Measurements from ENCODE around the gene NDUFS1. TPM values are rescaled to one million over a fixed set of nuclear protein-coding genes. Genes with fewer than 3 reads are reported as not detected.

Gene NDUFS1
- total RNA-seq, 6 experiments from 2014 or later = 83.5 to 89.0 (median 84.6) TPM

DNA sequence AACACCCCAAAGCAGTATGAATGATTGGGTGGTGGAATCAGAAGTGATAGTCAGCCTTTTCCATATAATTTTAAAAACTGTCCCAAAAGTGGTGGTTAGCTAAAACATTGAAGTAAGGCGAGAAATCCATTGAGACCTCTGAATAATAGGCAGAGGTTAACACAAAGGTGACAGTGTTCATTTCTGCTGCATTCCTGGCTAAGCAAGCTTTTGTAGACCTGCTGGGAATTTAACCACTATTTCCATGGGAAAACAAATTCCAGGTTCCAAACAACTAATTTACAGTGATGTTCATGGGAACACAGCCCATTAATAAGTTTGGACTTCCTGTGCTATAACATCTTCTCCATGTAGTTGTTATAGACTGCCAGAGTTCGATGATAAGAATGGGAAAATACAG is 66.9 kb downstream of the NDUFS1 start:
- H3K36me3 Mint-ChIP-seq (ENCODE audit: low read depth) = peaks cover 8% of the 10 kb centered on the region
- no peak overlapping the region for H3K27ac Mint-ChIP-seq
- TF ChIP-seq, protein P1, sequence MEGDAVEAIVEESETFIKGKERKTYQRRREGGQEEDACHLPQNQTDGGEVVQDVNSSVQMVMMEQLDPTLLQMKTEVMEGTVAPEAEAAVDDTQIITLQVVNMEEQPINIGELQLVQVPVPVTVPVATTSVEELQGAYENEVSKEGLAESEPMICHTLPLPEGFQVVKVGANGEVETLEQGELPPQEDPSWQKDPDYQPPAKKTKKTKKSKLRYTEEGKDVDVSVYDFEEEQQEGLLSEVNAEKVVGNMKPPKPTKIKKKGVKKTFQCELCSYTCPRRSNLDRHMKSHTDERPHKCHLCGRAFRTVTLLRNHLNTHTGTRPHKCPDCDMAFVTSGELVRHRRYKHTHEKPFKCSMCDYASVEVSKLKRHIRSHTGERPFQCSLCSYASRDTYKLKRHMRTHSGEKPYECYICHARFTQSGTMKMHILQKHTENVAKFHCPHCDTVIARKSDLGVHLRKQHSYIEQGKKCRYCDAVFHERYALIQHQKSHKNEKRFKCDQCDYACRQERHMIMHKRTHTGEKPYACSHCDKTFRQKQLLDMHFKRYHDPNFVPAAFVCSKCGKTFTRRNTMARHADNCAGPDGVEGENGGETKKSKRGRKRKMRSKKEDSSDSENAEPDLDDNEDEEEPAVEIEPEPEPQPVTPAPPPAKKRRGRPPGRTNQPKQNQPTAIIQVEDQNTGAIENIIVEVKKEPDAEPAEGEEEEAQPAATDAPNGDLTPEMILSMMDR (IDR thresholded peaks at IDR 0.05) = no peak
- no peak overlapping the region for H3K4me3 Mint-ChIP-seq
- no peaks in the 10 kb centered on the region for H3K27me3 Mint-ChIP-seq (ENCODE audit: insufficient read depth)
- no peak for DNase-seq
- H3K9me3 Mint-ChIP-seq = no peaks in the 10 kb centered on the region
- H3K4me1 Mint-ChIP-seq (ENCODE audit: low read depth) = peaks cover 8% of the 10 kb centered on the region

DNA sequence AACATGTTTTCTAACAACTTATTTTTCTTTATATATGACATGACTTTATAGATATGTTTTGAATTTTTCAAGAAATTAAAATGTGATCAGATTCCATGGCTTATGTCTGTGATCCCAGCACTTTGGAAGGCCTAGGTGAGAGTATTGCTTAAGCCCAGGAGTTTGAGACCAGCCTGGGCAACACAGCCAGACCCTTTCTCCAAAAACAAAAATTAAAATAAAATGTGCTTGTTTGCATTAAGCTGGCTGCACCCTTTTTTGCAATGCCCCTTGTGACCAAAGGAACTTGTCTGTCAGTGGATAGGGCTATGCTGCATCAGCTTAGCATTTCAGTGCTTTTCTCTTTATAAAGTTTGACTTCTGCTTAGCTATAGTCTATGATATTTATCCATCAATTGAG is 71.0 kb downstream of the NDUFS1 start:
- H3K9me3 Mint-ChIP-seq = no peaks in the 10 kb centered on the region
- TF ChIP-seq, protein P1 (IDR thresholded peaks at IDR 0.05) = no peak
- H3K4me1 Mint-ChIP-seq (ENCODE audit: low read depth) = peaks cover 26% of the 10 kb centered on the region
- peak overlapping the region; percentile 51; the same call in 1 of the 2 replicates for H3K4me3 Mint-ChIP-seq
- peaks cover 18% of the 10 kb centered on the region for H3K36me3 Mint-ChIP-seq (ENCODE audit: low read depth)
- no peak for DNase-seq
- H3K27ac Mint-ChIP-seq = no peak overlapping the region
- peaks cover 3% of the 10 kb centered on the region; the same call in 1 of the 2 replicates for H3K27me3 Mint-ChIP-seq (ENCODE audit: insufficient read depth)

DNA sequence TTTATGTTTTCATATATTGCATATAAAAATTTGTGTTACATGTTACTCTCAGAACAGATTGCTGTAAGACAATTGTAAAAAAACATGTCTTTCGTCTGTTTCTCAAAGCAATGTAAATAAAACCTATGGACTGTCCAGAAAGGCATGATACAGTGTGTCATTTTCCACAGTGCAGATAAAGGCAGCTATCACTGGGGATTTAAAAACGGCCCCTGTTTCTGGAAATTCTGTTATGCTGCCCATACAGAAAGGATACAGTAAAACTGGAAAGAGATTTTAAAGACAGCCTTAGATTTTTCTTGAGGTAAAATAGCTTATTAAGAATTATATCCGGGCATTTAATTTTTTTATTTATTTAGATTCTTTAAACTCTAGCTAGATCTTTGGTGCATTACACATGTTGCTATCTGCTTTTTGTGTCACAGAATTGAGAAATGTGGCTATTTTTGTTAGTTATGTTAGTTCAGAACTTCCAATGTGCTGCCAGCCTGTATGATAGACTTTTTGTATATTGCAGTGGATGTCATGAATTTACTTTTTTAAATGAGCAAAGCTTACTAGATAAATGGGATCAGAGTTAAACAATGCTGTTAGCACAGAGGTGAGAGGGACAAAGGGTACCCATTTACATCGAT is 72.4 kb downstream of the NDUFS1 start:
- peaks cover 23% of the 10 kb centered on the region for H3K4me1 Mint-ChIP-seq (ENCODE audit: low read depth)
- peak overlapping the region; percentile 100 for H3K27ac Mint-ChIP-seq
- peaks cover 15% of the 10 kb centered on the region for H3K36me3 Mint-ChIP-seq (ENCODE audit: low read depth)
- TF ChIP-seq, protein P1 (IDR thresholded peaks at IDR 0.05) = no peak
- H3K4me3 Mint-ChIP-seq = peak overlapping the region; percentile 100
- peaks cover 3% of the 10 kb centered on the region; the same call in 1 of the 2 replicates for H3K27me3 Mint-ChIP-seq (ENCODE audit: insufficient read depth)
- H3K9me3 Mint-ChIP-seq = no peaks in the 10 kb centered on the region
- no peak for DNase-seq

DNA sequence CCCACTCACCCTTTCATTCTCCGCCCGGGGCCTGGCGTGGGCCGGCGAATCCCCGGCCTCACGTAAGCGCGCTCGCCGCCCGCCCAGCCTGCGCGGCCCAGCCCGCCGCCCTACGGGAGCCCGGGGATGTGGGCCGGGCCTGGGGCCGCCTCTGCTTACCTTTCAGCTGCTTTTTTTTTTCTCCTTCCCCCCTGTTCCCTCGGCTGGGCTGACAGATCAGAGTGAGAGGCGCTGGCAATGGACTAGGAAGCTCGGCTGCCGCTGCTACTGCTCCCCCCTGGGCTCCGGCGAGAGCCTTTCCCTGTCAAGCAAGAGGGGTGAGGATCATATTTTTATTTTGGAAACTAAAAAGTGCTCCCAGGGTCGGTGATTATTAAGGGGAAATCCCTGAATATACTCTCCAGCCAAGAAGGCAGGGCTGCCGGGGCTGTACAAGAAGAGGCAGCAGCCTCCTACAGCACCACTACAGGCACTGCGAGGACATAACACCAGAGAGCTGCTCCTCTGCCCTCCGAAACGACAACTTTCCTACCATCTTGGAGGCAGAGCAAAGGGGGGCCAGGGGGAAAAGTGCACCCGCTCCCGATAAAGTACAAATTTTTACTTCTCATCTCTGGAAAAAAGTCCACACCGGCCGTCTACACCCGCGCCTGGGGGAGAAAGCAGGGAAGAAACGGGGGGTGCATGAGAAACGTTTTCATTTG is 73.3 kb downstream of the NDUFS1 start, which contains the start of gene INO80D:
Gene INO80D (minus strand): TSS at position 433 of the 704 bp plus-strand sequence. CDS start 23,158 bp downstream, outside the sequence.
- Mint-ChIP-seq H3K36me3 (ENCODE audit: low read depth) (peaks cover 15% of the 10 kb centered on the region), H3K27me3 (ENCODE audit: insufficient read depth) (peaks cover 3% of the 10 kb centered on the region; the same call in 1 of the 2 replicates), H3K9me3 (no peaks in the 10 kb centered on the region), H3K27ac (peak within 1 kb of the TSS; percentile 100), H3K4me1 (ENCODE audit: low read depth) (peaks cover 22% of the 10 kb centered on the region), H3K4me3 (peak within 1 kb of the TSS; percentile 100)
- DNase-seq = peak; percentile 79
- TF ChIP-seq, protein P1 (IDR thresholded peaks at IDR 0.05) = peak; percentile 67

DNA sequence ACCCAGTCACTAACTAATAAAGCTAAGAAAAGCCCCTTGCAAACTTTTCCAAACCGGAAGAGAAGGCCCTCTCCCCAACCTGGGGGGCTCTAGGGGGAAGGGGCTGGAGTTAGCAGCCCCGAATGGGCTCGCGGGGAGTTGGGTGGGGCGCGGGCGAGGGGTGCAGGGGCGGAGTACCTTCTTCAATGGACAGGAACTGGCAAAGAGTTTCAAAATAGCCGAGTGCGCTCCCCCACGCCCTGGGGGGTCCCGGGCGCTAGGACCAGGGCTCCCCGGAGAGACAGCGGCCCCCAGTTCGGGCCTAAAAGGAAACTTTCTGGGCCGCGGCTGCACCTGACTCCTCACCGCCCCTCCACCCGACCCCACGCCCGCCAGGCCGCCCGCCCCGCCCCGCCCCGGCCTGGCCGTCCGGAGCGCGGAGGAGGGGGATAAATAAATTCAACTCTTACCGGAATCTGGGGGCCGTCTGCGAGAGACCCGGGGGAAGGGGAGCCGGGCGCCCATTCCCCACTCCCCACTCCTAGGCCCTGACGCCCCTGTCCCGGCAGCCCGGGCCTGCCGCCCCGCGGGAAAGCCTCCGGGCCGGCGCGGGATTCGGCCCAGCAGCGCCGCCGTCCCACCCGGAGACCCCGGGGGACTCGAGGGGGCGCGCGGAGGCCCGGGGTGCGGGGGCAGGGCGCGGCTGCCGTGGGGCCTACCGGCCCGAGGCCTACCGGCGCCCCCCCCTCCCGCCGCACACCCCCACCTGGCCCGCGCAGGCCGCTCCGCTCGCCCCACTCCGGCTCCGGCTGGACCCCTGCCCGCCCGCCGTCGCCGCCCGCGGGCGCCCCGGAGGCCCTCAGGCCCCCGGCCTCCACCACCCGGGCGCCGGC is 74.1 kb downstream of the NDUFS1 start:
- Mint-ChIP-seq H3K27ac (peak overlapping the region; percentile 96), H3K27me3 (ENCODE audit: insufficient read depth) (peaks cover 3% of the 10 kb centered on the region; the same call in 1 of the 2 replicates), H3K4me1 (ENCODE audit: low read depth) (peaks cover 23% of the 10 kb centered on the region), H3K4me3 (peak overlapping the region; percentile 96), H3K9me3 (no peaks in the 10 kb centered on the region), H3K36me3 (ENCODE audit: low read depth) (peaks cover 13% of the 10 kb centered on the region)
- TF ChIP-seq, protein P1 (IDR thresholded peaks at IDR 0.05) = no peak
- DNase-seq = no peak

Measured in HFFc6 (cell line).